Fibroblast of lung (primary cell): ENCODE data around the gene SP9.

Experiments
- CTCF ChIP-seq, 2 donors: IDR thresholded peaks in 1 of 2; conservative IDR thresholded peaks in 1 of 2; 1 replicate in 1 of 2; 2 replicates in 1 of 2; pipeline ENCODE4 v1.5.1; 2011 to 2012; ENCODE audit warnings: low read length in 2 of 2, control low read depth in 1 of 2, inconsistent platforms in 1 of 2, low read depth in 1 of 2, mild to moderate bottlenecking in 1 of 2
- EZH2 ChIP-seq: IDR thresholded peaks from 2 replicates; pipeline ENCODE4 v1.5.1; 2012; ENCODE audit warnings: low read length, control low read depth, mild to moderate bottlenecking; ENCODE audit errors: missing control alignments

GRCh38 chr2:174335988-174336500, 1.3 kb downstream of the SP9 start:
- TF ChIP-seq CTCF (conservative IDR thresholded peaks at IDR 0.05 in 1 of 2, IDR thresholded peaks at IDR 0.05 in 1 of 2; ENCODE audit: low read depth in 1 of 2, low read length in 2 of 2) (no peak), EZH2 (peak; percentile 84)
